ENCODE results near the gene MYBBP1A.

GRCh38 chr17:4560837-4561256, 5.7 kb upstream of the MYBBP1A start:
- TF ChIP-seq CTCF (IDR thresholded peaks at IDR 0.05) (no peak), POLR2A (IDR thresholded peaks at IDR 0.05) (no peak)
